Astrocyte of the spinal cord (primary cell): ENCODE data around the gene MLLT10.

ENCODE experiments used
- DNase-seq: peaks from one replicate; pipeline ENCODE4 v3.0.0; 2011; ENCODE audit warnings: low read depth, low spot score
- H3K4me3 ChIP-seq: 2 replicates; pipeline ENCODE4 v1.5.1; 2011; ENCODE audit warnings: low read depth, mild to moderate bottlenecking, low read length, moderate library complexity
- CTCF ChIP-seq: IDR thresholded peaks from 2 replicates; pipeline ENCODE4 v1.5.1; 2012; ENCODE audit warnings: low read depth, mild to moderate bottlenecking, low read length, inconsistent platforms
- in situ Hi-C: cut with HindIII; loops from 2 replicates; pipeline ENCODE4 v1.10.0; 2017; ENCODE audit warnings: low sequenced_read_pairs

The MLLT10 gene

GRCh38 chr10:21655687-21656086 lies 121.7 kb downstream of the MLLT10 start:
- no peak overlapping the region for H3K4me3 ChIP-seq
- no peak for DNase-seq
- in situ Hi-C loops = no loop called here
- TF ChIP-seq CTCF = no peak

GRCh38 chr10:21661087-21661486 lies 127.1 kb downstream of the MLLT10 start:
- no peak for TF ChIP-seq CTCF
- H3K4me3 ChIP-seq = no peak overlapping the region
- in situ Hi-C loops = no loop called here
- no peak for DNase-seq

- no peak overlapping the region for H3K4me3 ChIP-seq
- no peak for TF ChIP-seq CTCF
- no peak for DNase-seq
- in situ Hi-C loops = no loop called here
These were observed 127.9 kb downstream of the MLLT10 start for GRCh38 chr10:21661935-21662334.

- in situ Hi-C loops = no loop called here
- no peak for TF ChIP-seq CTCF
- H3K4me3 ChIP-seq = no peak overlapping the region
- DNase-seq = no peak
These were observed 128.6 kb downstream of the MLLT10 start for GRCh38 chr10:21662635-21663034.

GRCh38 chr10:21668831-21669230 lies 134.8 kb downstream of the MLLT10 start:
- in situ Hi-C loops = no loop called here
- TF ChIP-seq CTCF = no peak
- no peak for DNase-seq

GRCh38 chr10:21670391-21670790 lies 136.4 kb downstream of the MLLT10 start:
- in situ Hi-C loops = no loop called here
- H3K4me3 ChIP-seq = no peak overlapping the region
- no peak for TF ChIP-seq CTCF
- no peak for DNase-seq

More at GRCh38 chr10:21668831-21669230, 134.8 kb downstream of the MLLT10 start:
- H3K4me3 ChIP-seq = no peak overlapping the region

GRCh38 chr10:21673668-21674067 lies 139.6 kb downstream of the MLLT10 start:
- no peak for DNase-seq
- TF ChIP-seq CTCF = no peak
- H3K4me3 ChIP-seq = no peak overlapping the region
- in situ Hi-C loops = no loop called here
